Astrocyte of the cerebellum (primary cell): ENCODE measurements around the gene CDH9.

Experiments used
- DNase-seq: peaks from one replicate; pipeline ENCODE4 v3.0.0-alpha.2; 2011; ENCODE audit warnings: low read depth
- H3K4me3 ChIP-seq: 2 replicates; pipeline ENCODE4 v1.5.1; 2011; ENCODE audit warnings: mild to moderate bottlenecking, low read depth, low read length, moderate library complexity
- in situ Hi-C: cut with HindIII; loops from 2 replicates; pipeline ENCODE4 v1.10.0; 2017; ENCODE audit warnings: low sequenced_read_pairs
- TF ChIP-seq, protein P1 (sequence below): IDR thresholded peaks from 2 replicates; pipeline ENCODE4 v1.5.1; 2012; ENCODE audit warnings: low read length, low read depth, moderate library complexity, mild to moderate bottlenecking; ENCODE audit errors: missing control alignments

The CDH9 gene

DNA sequence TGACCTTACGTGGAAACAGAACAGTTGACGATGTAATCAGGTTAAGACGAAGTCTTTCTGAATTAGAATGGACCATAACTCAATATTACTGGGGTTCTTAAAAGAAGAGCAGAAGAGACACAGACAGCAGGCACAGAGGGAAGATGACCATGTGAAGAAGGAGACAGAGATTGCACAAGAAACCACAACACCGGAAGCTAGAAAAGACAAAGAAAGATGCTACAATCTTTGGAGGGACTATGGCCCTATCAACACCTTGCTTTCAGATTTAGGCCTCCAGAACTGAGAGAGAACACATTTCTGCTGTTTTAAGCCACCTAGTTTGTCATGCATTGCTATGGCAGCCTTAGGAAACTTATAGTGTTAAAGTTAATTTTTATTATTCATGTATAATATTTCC lies 27.1 kb downstream of the CDH9 start:
- TF ChIP-seq, protein P1, sequence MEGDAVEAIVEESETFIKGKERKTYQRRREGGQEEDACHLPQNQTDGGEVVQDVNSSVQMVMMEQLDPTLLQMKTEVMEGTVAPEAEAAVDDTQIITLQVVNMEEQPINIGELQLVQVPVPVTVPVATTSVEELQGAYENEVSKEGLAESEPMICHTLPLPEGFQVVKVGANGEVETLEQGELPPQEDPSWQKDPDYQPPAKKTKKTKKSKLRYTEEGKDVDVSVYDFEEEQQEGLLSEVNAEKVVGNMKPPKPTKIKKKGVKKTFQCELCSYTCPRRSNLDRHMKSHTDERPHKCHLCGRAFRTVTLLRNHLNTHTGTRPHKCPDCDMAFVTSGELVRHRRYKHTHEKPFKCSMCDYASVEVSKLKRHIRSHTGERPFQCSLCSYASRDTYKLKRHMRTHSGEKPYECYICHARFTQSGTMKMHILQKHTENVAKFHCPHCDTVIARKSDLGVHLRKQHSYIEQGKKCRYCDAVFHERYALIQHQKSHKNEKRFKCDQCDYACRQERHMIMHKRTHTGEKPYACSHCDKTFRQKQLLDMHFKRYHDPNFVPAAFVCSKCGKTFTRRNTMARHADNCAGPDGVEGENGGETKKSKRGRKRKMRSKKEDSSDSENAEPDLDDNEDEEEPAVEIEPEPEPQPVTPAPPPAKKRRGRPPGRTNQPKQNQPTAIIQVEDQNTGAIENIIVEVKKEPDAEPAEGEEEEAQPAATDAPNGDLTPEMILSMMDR: no peak
- in situ Hi-C loops: no loop called here
- H3K4me3 ChIP-seq: no peak overlapping the region
- DNase-seq: no peak

DNA sequence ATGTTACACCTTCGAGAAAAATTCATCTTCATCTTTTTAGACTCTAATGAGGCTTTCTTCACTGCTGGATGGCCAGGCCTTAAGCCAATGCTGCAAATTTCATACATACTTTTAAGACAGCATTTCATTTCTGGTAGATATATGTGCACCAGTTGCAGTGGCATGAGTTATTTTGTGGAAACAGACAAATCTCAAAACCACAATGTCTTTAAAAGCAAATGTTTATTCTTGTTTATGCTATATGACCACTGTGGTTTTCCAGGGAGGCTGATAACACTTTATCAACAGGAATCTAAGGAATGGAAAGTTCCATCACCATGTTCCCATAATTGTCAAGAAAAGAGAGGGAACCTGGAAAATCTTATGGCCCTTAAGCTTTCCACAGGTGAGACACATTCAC lies 27.7 kb downstream of the CDH9 start:
- no peak overlapping the region for H3K4me3 ChIP-seq
- in situ Hi-C loops: no loop called here
- TF ChIP-seq, protein P1: no peak
- no peak for DNase-seq

DNA sequence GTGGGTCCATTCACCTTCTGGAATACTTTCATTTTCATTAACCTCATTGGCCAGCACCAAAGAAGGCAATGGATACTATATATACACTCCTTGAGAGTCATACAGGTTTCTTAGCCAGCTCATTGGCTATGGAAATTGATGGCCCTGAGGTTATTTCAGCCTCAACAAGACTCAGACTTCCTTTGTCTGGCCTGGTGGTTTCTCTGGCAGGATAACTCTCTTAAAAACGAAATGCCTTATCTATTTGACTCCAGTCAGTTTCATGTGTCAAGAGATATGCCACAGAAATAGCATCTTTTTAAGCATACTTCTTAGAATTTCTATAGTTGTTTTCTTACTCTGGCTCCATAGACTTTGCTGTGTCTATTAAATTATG lies 28.9 kb downstream of the CDH9 start:
- DNase-seq: no peak
- in situ Hi-C loops: no loop called here
- no peak overlapping the region for H3K4me3 ChIP-seq
- TF ChIP-seq, protein P1: no peak

DNA sequence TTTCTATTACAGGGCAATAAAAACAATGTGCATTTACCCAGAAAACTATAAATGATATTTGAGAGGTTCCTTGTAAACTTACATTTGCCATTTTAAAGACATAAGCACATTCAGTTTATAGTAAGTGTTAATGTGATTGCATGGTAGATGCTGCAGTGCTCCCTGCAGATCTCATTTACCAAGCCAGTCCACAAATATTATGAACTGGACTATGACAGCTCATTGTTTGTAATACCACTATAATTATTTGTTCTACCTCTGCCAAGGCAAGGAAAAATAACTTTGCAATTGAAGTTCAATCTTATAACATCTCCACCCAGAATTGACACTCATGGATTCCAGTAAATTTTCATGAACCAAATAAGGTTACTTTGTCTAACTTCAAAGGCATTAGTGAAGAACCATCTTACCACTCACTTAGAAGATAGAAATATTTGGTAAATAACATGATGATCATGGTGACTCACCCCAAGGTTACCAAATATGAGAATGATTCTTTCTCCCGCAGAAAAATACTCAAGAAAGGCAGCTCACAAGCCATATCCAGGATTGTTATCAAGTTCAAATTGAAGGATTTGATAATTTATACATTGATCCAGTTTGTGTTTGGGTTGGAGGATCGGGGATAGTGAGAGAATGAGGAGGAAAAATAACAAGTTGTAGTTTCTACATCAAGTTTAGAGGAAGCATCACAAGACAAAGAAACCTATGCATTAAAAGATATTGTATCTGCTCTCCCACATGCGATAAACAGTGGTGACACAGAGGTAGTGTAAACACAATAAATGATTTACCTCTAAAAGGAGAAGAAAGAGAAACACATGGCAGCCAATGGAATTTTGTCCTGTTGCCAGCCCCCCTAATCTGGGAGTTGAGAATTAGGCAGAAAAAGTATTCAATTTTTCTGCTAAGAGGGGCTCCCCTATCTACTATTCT lies 29.5 kb downstream of the CDH9 start:
- in situ Hi-C loops: no loop called here
- TF ChIP-seq, protein P1: no peak
- no peak for DNase-seq

DNA sequence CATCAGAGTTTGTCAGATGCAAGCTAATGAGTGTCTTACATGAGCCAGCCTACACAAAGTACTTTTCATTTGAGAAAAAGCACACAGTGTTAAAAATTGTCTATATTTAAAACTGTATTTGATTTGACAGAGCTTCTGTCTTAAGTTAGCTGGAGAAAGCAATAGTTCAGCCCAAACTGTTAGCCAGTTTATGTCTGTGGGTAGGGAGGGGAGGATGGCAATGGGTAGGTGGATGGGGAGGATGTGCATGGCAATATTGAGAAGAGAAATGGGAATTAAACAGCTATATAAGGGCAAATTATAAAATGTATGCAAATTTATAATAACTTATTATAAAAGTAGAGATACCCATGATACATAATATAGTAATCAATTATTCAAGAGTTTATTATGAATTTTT lies 31.3 kb downstream of the CDH9 start:
- TF ChIP-seq, protein P1: no peak
- no peak overlapping the region for H3K4me3 ChIP-seq
- in situ Hi-C loops: no loop called here

More for the DNA sequence above, 29.5 kb downstream of the CDH9 start:
- H3K4me3 ChIP-seq: no peak overlapping the region

DNA sequence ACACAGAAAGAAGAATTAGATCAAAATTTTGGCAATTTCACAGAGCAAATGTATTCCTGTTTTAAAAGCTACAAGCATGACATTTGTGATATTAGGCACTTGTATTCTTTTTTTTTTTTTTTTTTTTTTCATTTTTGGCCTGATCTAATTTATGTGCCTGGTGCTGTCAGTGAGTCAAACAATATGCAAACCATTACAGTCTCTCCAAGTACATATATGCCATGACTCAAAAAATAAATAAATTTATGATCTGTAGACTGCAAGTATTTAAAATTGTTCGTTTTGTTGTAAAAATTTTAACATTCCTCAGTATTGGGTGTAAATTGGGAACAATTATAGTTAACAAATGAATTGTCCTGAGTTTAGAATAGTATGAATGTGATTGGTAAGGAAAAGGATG lies 51.4 kb downstream of the CDH9 start:
- H3K4me3 ChIP-seq: no peak overlapping the region
- TF ChIP-seq, protein P1: no peak
- no peak for DNase-seq
- in situ Hi-C loops: no loop called here

More for the DNA sequence above, 31.3 kb downstream of the CDH9 start:
- no peak for DNase-seq
